WTC11 (cell line): ENCODE measurements around the gene USP2. TPM values are rescaled to one million over a fixed set of nuclear protein-coding genes. Genes with fewer than 3 reads are reported as not detected.

Experiments used
- AR ChIP-seq: fragments of 250-450 bp; sonication (Bioruptor Pico); IDR thresholded peaks from 2 replicates; pipeline ENCODE4 v1.9.0; 2021; ENCODE audit warnings: mild to moderate bottlenecking
- ATF1 ChIP-seq: sonication (generic); formaldehyde crosslinking; IDR thresholded peaks from 2 replicates; pipeline ENCODE4 v1.8.1; 2023; ENCODE audit warnings: mild to moderate bottlenecking, moderate library complexity, missing genetic modification reagents
- ATF3 ChIP-seq: sonication (generic); formaldehyde crosslinking; conservative IDR thresholded peaks from 2 replicates; pipeline ENCODE4 v1.8.1; 2022; ENCODE audit warnings: mild to moderate bottlenecking, missing genetic modification reagents
- ATF6 ChIP-seq: sonication (generic); formaldehyde crosslinking; IDR thresholded peaks from 2 replicates; pipeline ENCODE4 v1.8.1; 2023; ENCODE audit warnings: mild to moderate bottlenecking, missing genetic modification reagents
- CDX4 ChIP-seq: fragments of 250-450 bp; sonication (Bioruptor Pico); IDR thresholded peaks from 2 replicates; pipeline ENCODE4 v1.9.0; 2021; ENCODE audit warnings: moderate library complexity, mild to moderate bottlenecking, inconsistent platforms, borderline replicate concordance
- ELF4 ChIP-seq: sonication (generic); formaldehyde crosslinking; IDR thresholded peaks from 2 replicates; pipeline ENCODE4 v1.8.1; 2022; ENCODE audit warnings: low read depth, mild to moderate bottlenecking, moderate library complexity, missing genetic modification reagents
- ETV6 ChIP-seq: sonication (generic); formaldehyde crosslinking; IDR thresholded peaks from 2 replicates; pipeline ENCODE4 v1.8.1; 2022; ENCODE audit warnings: mild to moderate bottlenecking, missing genetic modification reagents
- HMGXB4 ChIP-seq: sonication (generic); formaldehyde crosslinking; IDR thresholded peaks from 2 replicates; pipeline ENCODE4 v1.8.1; 2023; ENCODE audit warnings: mild to moderate bottlenecking, moderate library complexity, missing genetic modification reagents
- MAX ChIP-seq: sonication (generic); formaldehyde crosslinking; IDR thresholded peaks from 2 replicates; pipeline ENCODE4 v1.8.0; 2022; ENCODE audit warnings: mild to moderate bottlenecking, missing genetic modification reagents
- MYBL2 ChIP-seq: sonication (generic); formaldehyde crosslinking; IDR thresholded peaks from 2 replicates; pipeline ENCODE4 v1.8.1; 2023; ENCODE audit warnings: mild to moderate bottlenecking, moderate library complexity, missing genetic modification reagents
- NR3C1 ChIP-seq: sonication (generic); formaldehyde crosslinking; conservative IDR thresholded peaks from 2 replicates; pipeline ENCODE4 v1.8.1; 2023; ENCODE audit warnings: low read depth, mild to moderate bottlenecking, missing genetic modification reagents
- USF2 ChIP-seq: sonication (generic); formaldehyde crosslinking; IDR thresholded peaks from 2 replicates; pipeline ENCODE4 v1.8.1; 2023; ENCODE audit warnings: mild to moderate bottlenecking, missing genetic modification reagents, moderate library complexity
- ZBTB43 ChIP-seq: sonication (generic); formaldehyde crosslinking; IDR thresholded peaks from 2 replicates; pipeline ENCODE4 v1.8.1; 2023; ENCODE audit warnings: mild to moderate bottlenecking, missing genetic modification reagents
- ZNF138 ChIP-seq: sonication (generic); formaldehyde crosslinking; conservative IDR thresholded peaks from 2 replicates; pipeline ENCODE4 v1.8.1; 2022; ENCODE audit warnings: mild to moderate bottlenecking, moderate library complexity, missing genetic modification reagents
- ZNF219 ChIP-seq: sonication (generic); formaldehyde crosslinking; IDR thresholded peaks from 2 replicates; pipeline ENCODE4 v1.8.0; 2023; ENCODE audit warnings: missing genetic modification reagents, mild to moderate bottlenecking, borderline replicate concordance
- ZNF232 ChIP-seq: sonication (generic); formaldehyde crosslinking; IDR thresholded peaks from 2 replicates; pipeline ENCODE4 v1.8.0; 2022; ENCODE audit warnings: mild to moderate bottlenecking, missing genetic modification reagents
- ZNF317 ChIP-seq: sonication (generic); formaldehyde crosslinking; IDR thresholded peaks from 2 replicates; pipeline ENCODE4 v1.8.1; 2023; ENCODE audit warnings: low read depth, mild to moderate bottlenecking, moderate library complexity, missing genetic modification reagents, borderline replicate concordance
- ZNF512 ChIP-seq: sonication (generic); formaldehyde crosslinking; IDR thresholded peaks from 2 replicates; pipeline ENCODE4 v1.8.1; 2022; ENCODE audit warnings: missing genetic modification reagents, borderline replicate concordance
- ZNF532 ChIP-seq: fragments of 250-450 bp; sonication (Bioruptor Pico); IDR thresholded peaks from 2 replicates; pipeline ENCODE4 v1.9.0; 2021; ENCODE audit warnings: mild to moderate bottlenecking, borderline replicate concordance
- ZNF671 ChIP-seq: fragments of 250-450 bp; sonication (Bioruptor Pico); IDR thresholded peaks from 2 replicates; pipeline ENCODE4 v1.8.0; 2021; ENCODE audit warnings: mild to moderate bottlenecking
- total RNA-seq: library from RNA; stranded (reverse); gene quantifications from 3 replicates; pipeline ENCODE4 v1.2.3, GENCODE V29; 2021

USP2 gene
- total RNA-seq, 1 experiment from 2014 or later: 8.0 TPM

- TF ChIP-seq HMGXB4 (CRISPR knock-in tag): no peak
- no peak for TF ChIP-seq ZNF317 (CRISPR knock-in tag)
- 0 out of 2 replicates have a peak, but pooled peaks have one; percentile 21 for TF ChIP-seq MAX (CRISPR knock-in tag)
- no peak for TF ChIP-seq ZNF671
- no peak for TF ChIP-seq ATF3 (CRISPR knock-in tag)
- TF ChIP-seq ELF4: no peak
- no peak for TF ChIP-seq ETV6 (CRISPR knock-in tag)
- no peak for TF ChIP-seq NR3C1 (CRISPR knock-in tag)
- TF ChIP-seq ZBTB43 (CRISPR knock-in tag): 0 out of 2 replicates have a peak, but pooled peaks have one; percentile 23
- TF ChIP-seq ZNF219 (CRISPR knock-in tag): no peak
- no peak for TF ChIP-seq ZNF512 (CRISPR knock-in tag)
- TF ChIP-seq ATF6: no peak
- no peak for TF ChIP-seq AR (CRISPR knock-in tag)
- no peak for TF ChIP-seq ATF1 (CRISPR knock-in tag)
- TF ChIP-seq ZNF138 (CRISPR knock-in tag): no peak
- TF ChIP-seq ZNF532 (CRISPR knock-in tag): no peak
- TF ChIP-seq MYBL2 (CRISPR knock-in tag): peak; percentile 60; the same call in 1 of the 2 replicates
- no peak for TF ChIP-seq CDX4 (CRISPR knock-in tag)
- TF ChIP-seq USF2 (CRISPR knock-in tag): no peak
- TF ChIP-seq ZNF232 (CRISPR knock-in tag): no peak
These were observed 41.5 kb upstream of the USP2 start, which contains the start of gene THY1 (continued) for GRCh38 chr11:119422809-119423508.
